Measurements from ENCODE around the gene CFTR. TPM values are rescaled to one million over a fixed set of nuclear protein-coding genes. Genes with fewer than 3 reads are reported as not detected.
"Not testable (repeated sequence)": the region's sequence is repeated elsewhere in the genome, so short reads cannot be mapped to it uniquely, and the experiment has no call there.

The CFTR gene
- total RNA-seq (not detected), polyA plus RNA-seq (not detected), total RNA-seq (0 to 0.13 (median 0) reads per million in 6 experiments)

DNA sequence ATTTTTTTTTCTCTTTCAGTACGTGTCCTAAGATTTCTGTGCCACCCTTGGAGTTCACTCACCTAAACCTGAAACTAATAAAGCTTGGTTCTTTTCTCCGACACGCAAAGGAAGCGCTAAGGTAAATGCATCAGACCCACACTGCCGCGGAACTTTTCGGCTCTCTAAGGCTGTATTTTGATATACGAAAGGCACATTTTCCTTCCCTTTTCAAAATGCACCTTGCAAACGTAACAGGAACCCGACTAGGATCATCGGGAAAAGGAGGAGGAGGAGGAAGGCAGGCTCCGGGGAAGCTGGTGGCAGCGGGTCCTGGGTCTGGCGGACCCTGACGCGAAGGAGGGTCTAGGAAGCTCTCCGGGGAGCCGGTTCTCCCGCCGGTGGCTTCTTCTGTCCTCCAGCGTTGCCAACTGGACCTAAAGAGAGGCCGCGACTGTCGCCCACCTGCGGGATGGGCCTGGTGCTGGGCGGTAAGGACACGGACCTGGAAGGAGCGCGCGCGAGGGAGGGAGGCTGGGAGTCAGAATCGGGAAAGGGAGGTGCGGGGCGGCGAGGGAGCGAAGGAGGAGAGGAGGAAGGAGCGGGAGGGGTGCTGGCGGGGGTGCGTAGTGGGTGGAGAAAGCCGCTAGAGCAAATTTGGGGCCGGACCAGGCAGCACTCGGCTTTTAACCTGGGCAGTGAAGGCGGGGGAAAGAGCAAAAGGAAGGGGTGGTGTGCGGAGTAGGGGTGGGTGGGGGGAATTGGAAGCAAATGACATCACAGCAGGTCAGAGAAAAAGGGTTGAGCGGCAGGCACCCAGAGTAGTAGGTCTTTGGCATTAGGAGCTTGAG lies at the start of gene CFTR:
CFTR (plus strand) TSS at position 801 of the 830 bp plus-strand sequence. CDS start 70 bp downstream, outside the sequence.
- Mint-ChIP-seq H3K36me3 (peaks cover 0 to 3% (median 0%) of the 10 kb centered on the region in 3 donors), H3K27me3 (peaks cover 21 to 31% (median 25%) of the 10 kb centered on the region in 5 donors), H3K27ac (no peak within 1 kb of the TSS), H3K4me3 (no peak within 1 kb of the TSS), H3K9me3 (peaks cover 0 to 4% (median 0%) of the 10 kb centered on the region in 9 donors), H3K4me1 (peaks cover 0 to 5% (median 2%) of the 10 kb centered on the region in 4 donors)
- DNase-seq (no peak), ATAC-seq (no peak)
- POLR2A ChIA-PET, result no interaction called here

DNA sequence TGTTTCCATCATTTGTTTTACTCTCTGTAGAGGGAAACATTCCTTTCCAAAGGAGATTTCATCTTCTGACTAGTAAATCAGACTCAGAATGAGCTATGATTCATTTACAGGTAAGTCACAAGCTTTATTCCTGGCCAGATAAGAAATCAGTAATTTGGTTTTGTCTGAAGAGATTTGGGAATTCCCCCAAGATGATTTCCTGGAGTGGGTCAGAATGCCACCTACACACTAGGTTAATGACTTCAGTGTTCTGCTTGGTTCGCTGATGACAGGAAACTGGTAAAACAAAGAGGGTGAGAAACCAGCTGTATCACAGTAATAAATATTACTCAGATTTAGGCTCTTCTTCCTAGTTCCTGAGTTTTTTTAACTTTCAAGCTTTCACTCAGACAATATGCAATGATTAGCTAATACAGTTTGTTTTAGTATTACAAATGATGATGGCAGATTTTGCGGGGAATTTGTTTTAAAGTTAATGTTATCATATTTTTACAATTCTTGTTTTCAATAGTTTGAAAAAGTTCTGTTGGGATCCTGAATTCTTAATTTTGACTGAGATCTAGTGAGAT lies 44.3 kb upstream of the CFTR start:
- POLR2A ChIA-PET, result no interaction called here
- no peak for ATAC-seq
- no peaks in the 10 kb centered on the region for H3K4me1 Mint-ChIP-seq
- peaks cover 0 to 6% (median 2%) of the 10 kb centered on the region in 5 donors for H3K27me3 Mint-ChIP-seq
- no peak overlapping the region for H3K27ac Mint-ChIP-seq
- peaks cover 0 to 3% (median 1%) of the 10 kb centered on the region in 9 donors for H3K9me3 Mint-ChIP-seq
- H3K4me3 Mint-ChIP-seq, result no peak overlapping the region
- H3K36me3 Mint-ChIP-seq, result no peaks in the 10 kb centered on the region
- DNase-seq, result no peak

- ATAC-seq (no peak), DNase-seq (no peak)
- H3K9me3 Mint-ChIP-seq, result peaks cover 2 to 17% (median 4%) of the 10 kb centered on the region in 9 donors
- POLR2A ChIA-PET, result no interaction called here
- H3K27ac Mint-ChIP-seq, result no peak overlapping the region
- no peaks in the 10 kb centered on the region for H3K4me1 Mint-ChIP-seq
- peaks cover 0 to 4% (median 0%) of the 10 kb centered on the region in 5 donors for H3K27me3 Mint-ChIP-seq
- no peak overlapping the region for H3K4me3 Mint-ChIP-seq
- peaks cover 0 to 7% (median 0%) of the 10 kb centered on the region in 3 donors for H3K36me3 Mint-ChIP-seq
These were observed 35.2 kb upstream of the CFTR start for GRCh38 chr7:117444646-117445045.

DNA sequence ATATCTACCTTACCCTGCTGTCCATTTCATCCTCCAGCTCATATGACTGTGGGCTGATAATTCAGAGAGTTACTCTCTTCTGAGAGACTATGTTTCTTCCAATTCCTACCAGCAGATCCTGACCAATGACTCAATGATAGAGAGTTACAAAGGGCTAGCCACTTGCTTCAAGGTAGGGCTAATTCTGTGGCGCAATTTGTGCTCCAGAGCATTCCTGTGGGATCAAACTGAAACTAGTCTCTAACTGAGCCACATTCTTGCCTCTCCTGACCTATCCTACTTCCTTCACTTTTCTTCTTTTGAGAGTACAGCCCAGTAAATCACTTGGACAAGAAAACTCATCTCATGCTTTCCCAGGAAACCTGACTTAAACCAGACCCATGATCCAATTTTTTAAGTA lies 34.6 kb upstream of the CFTR start:
- POLR2A ChIA-PET, result no interaction called here
- Mint-ChIP-seq H3K4me3 (no peak overlapping the region), H3K4me1 (no peaks in the 10 kb centered on the region), H3K27me3 (peaks cover 0 to 4% (median 0%) of the 10 kb centered on the region in 5 donors), H3K27ac (no peak overlapping the region), H3K9me3 (peaks cover 2 to 22% (median 9%) of the 10 kb centered on the region in 9 donors), H3K36me3 (peaks cover 0 to 13% (median 0%) of the 10 kb centered on the region in 3 donors)
- ATAC-seq (no peak), DNase-seq (no peak)

DNA sequence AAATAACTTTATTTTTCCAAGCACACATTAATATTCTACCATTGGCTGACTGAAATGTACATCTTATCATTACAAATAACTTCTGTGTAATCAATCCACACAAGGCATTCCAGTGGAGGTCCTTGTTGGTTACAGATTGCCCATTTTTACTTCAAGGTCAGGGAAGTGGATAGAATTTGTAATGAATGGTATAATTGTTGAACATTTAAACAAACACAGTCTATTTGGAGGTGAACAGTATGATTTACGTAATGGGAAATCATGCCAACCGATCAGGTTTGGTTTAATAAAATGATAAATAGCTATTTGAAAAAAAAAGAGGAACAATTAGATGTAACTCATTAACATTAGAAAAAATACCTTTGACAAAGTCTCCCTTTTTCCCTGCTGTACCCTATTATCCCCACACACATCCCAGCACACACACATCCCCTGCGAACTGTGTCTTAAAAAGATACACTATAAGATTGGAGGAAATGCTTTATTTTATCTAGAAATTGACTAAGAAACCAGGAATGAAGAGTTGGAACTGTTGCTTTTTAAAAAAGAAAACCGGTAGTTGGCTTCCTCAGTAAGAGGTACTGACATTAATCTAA lies 33.5 kb upstream of the CFTR start:
- DNase-seq, result no peak
- Mint-ChIP-seq H3K36me3 (peaks cover 0 to 19% (median 0%) of the 10 kb centered on the region in 3 donors), H3K4me3 (no peak overlapping the region), H3K27me3 (peaks cover 0 to 9% (median 0%) of the 10 kb centered on the region in 5 donors), H3K9me3 (peaks cover 0 to 29% (median 14%) of the 10 kb centered on the region in 9 donors), H3K4me1 (no peaks in the 10 kb centered on the region), H3K27ac (no peak overlapping the region)
- ATAC-seq, result no peak
- POLR2A ChIA-PET, result no interaction called here

DNA sequence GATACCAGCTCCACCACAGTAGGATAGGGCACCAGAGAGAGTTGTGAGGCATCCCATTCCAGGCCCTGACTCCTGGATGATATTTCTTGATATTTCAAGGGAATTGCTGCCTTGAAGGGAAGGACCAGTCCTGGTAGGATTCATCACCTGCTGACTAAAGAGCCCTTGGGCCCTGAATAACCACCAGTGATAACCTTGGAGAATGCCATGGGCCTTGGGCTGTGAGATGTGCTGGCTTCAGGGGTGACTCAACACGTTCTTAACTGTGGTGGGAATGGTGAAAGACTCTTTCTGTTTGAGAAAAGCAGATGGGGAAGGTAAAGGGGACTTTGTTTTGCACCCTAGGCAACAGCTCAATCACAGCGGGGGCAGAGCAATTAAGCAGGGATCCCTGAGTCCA lies 31.2 kb upstream of the CFTR start:
- H3K4me1 Mint-ChIP-seq, result no peaks in the 10 kb centered on the region
- POLR2A ChIA-PET, result no interaction called here
- peaks cover 0 to 10% (median 0%) of the 10 kb centered on the region in 5 donors for H3K27me3 Mint-ChIP-seq
- H3K9me3 Mint-ChIP-seq, result peaks cover 0 to 34% (median 15%) of the 10 kb centered on the region in 9 donors
- peaks cover 0 to 21% (median 0%) of the 10 kb centered on the region in 3 donors for H3K36me3 Mint-ChIP-seq
- H3K27ac Mint-ChIP-seq, result no peak overlapping the region
- no peak for ATAC-seq
- no peak for DNase-seq
- H3K4me3 Mint-ChIP-seq, result no peak overlapping the region

- no peaks in the 10 kb centered on the region for H3K36me3 Mint-ChIP-seq
- H3K4me1 Mint-ChIP-seq, result no peaks in the 10 kb centered on the region
- no peak for ATAC-seq
- H3K27me3 Mint-ChIP-seq, result no peaks in the 10 kb centered on the region
- no peak overlapping the region for H3K27ac Mint-ChIP-seq
- POLR2A ChIA-PET, result no interaction called here
- peaks cover 0 to 6% (median 2%) of the 10 kb centered on the region in 9 donors for H3K9me3 Mint-ChIP-seq
- no peak overlapping the region for H3K4me3 Mint-ChIP-seq
- DNase-seq, result no peak
These were observed 20.7 kb upstream of the CFTR start for GRCh38 chr7:117458977-117459583.

- H3K27ac Mint-ChIP-seq, result no peak overlapping the region
- H3K4me3 Mint-ChIP-seq, result no peak overlapping the region
- ATAC-seq, result no peak
- no peaks in the 10 kb centered on the region for H3K36me3 Mint-ChIP-seq
- POLR2A ChIA-PET, result no interaction called here
- no peak for DNase-seq
- no peaks in the 10 kb centered on the region for H3K27me3 Mint-ChIP-seq
- H3K9me3 Mint-ChIP-seq, result peaks cover 0 to 6% (median 2%) of the 10 kb centered on the region in 9 donors
- no peaks in the 10 kb centered on the region for H3K4me1 Mint-ChIP-seq
These were observed 20.1 kb upstream of the CFTR start for GRCh38 chr7:117459735-117460134.

DNA sequence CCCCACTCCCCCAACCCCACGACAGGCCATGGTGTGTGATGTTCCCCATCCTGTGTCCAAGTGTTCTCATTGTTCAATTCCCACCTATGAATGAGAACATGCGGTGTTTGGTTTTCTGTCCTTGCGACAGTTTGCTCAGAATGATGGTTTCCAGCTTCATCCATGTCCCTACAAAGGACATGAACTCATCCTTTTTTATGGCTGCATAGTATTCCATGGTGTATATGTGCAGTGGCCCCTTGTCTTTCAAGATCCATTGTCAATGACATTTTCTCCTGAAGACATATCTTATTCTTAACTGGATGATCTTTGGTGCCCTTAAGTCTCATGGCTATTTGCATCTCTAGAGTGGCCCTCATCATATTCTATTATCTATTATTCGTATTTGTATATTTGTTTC lies 19.0 kb upstream of the CFTR start:
- H3K27me3 Mint-ChIP-seq, H3K4me1 Mint-ChIP-seq, H3K4me3 Mint-ChIP-seq, H3K9me3 Mint-ChIP-seq, ATAC-seq, POLR2A ChIA-PET, DNase-seq, H3K27ac Mint-ChIP-seq, H3K36me3 Mint-ChIP-seq: not testable (repeated sequence)

- Mint-ChIP-seq H3K27ac (no peak overlapping the region), H3K36me3 (no peaks in the 10 kb centered on the region), H3K4me3 (no peak overlapping the region)
These were observed 11.7 kb upstream of the CFTR start for GRCh38 chr7:117468174-117468573.

GRCh38 chr7:117470777-117471176 lies 9.0 kb upstream of the CFTR start:
- no peaks in the 10 kb centered on the region for H3K36me3 Mint-ChIP-seq
- peaks cover 0 to 1% (median 0%) of the 10 kb centered on the region in 9 donors for H3K9me3 Mint-ChIP-seq
- H3K4me3 Mint-ChIP-seq, result no peak overlapping the region
- no peak overlapping the region for H3K27ac Mint-ChIP-seq
- H3K4me1 Mint-ChIP-seq, result no peaks in the 10 kb centered on the region
- ATAC-seq (no peak), DNase-seq (no peak)
- POLR2A ChIA-PET, result no interaction called here
- H3K27me3 Mint-ChIP-seq, result peaks cover 0 to 2% (median 0%) of the 10 kb centered on the region in 5 donors

More at GRCh38 chr7:117468174-117468573, 11.7 kb upstream of the CFTR start:
- peaks cover 0 to 1% (median 0%) of the 10 kb centered on the region in 5 donors for H3K27me3 Mint-ChIP-seq
- H3K4me1 Mint-ChIP-seq, result no peaks in the 10 kb centered on the region
- ATAC-seq (no peak), DNase-seq (no peak)
- POLR2A ChIA-PET, result no interaction called here
- H3K9me3 Mint-ChIP-seq, result peaks cover 0 to 1% (median 0%) of the 10 kb centered on the region in 9 donors

DNA sequence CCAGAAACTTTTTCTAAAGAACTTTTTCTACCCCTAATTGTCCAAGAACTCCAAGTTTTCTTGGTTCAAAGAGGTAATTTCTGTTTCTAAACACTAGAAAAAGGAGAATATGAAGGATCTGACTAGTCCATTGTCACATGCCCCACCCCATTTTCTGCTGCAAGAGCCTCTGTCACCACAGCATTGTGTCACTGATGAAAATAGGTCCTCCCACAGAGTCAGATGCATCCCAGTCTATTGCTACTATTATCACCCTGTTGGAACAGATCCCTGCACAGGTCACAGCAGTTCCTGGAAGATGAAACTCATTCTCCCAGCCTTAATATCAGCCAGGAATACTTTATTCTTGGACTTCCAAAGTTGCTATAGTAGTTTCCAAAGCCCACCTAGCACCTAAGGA lies 7.5 kb upstream of the CFTR start:
- no peak for DNase-seq
- Mint-ChIP-seq H3K9me3 (peaks cover 0 to 1% (median 0%) of the 10 kb centered on the region in 9 donors), H3K27me3 (peaks cover 0 to 4% (median 0%) of the 10 kb centered on the region in 5 donors), H3K27ac (no peak overlapping the region), H3K4me1 (no peaks in the 10 kb centered on the region), H3K4me3 (no peak overlapping the region), H3K36me3 (no peaks in the 10 kb centered on the region)
- POLR2A ChIA-PET, result no interaction called here
- ATAC-seq, result no peak
